SK-N-SH treated with all-trans-retinoic acid at 6 μM for 48 hours (cell line): Measurements from ENCODE around the gene KCNN4.
A peak's percentile ranks its signal among the peaks of the same experiment; 100 is the strongest.

Experiments
- ATAC-seq: fragments of 200-7000 bp; cut with Tn5 transposase; 3 replicates; pipeline ENCODE4 v1.9.1; 2020; ENCODE audit warnings: mild to moderate bottlenecking, moderate library complexity
- ARNTL ChIP-seq: fragments of 450-650 bp; formaldehyde crosslinking; IDR thresholded peaks from 2 replicates; pipeline ENCODE4 v1.5.0; 2020; ENCODE audit warnings: low read depth, mild to moderate bottlenecking, moderate library complexity, borderline replicate concordance
- BACH2 ChIP-seq: fragments of 250-450 bp; sonication (Bioruptor Pico); IDR thresholded peaks from 2 replicates; pipeline ENCODE4 v1.9.0; 2021; ENCODE audit warnings: mild to moderate bottlenecking, borderline replicate concordance
- CREB5 ChIP-seq: fragments of 250-450 bp; sonication (Bioruptor Pico); IDR thresholded peaks from 2 replicates; pipeline ENCODE4 v1.5.1; 2020; ENCODE audit warnings: low read depth, mild to moderate bottlenecking, moderate library complexity
- CSDC2 ChIP-seq: fragments of 250-450 bp; sonication (Bioruptor Pico); IDR thresholded peaks from 2 replicates; pipeline ENCODE4 v1.5.0; 2020; ENCODE audit warnings: mild to moderate bottlenecking, moderate library complexity
- ESRRG ChIP-seq: fragments of 250-450 bp; sonication (Bioruptor Pico); IDR thresholded peaks from 2 replicates; pipeline ENCODE4 v1.6.1; 2021; ENCODE audit warnings: mild to moderate bottlenecking
- ISL1 ChIP-seq: fragments of 250-450 bp; sonication (Bioruptor Pico); IDR thresholded peaks from 2 replicates; pipeline ENCODE4 v2.1.2; 2022; ENCODE audit warnings: mild to moderate bottlenecking, moderate library complexity
- OSR1 ChIP-seq: fragments of 250-450 bp; sonication (Bioruptor Pico); IDR thresholded peaks from 2 replicates; pipeline ENCODE4 v1.8.0; 2022; ENCODE audit warnings: moderate library complexity, mild to moderate bottlenecking, inconsistent platforms
- PPARA ChIP-seq: fragments of 250-450 bp; sonication (Bioruptor Pico); IDR thresholded peaks from 2 replicates; pipeline ENCODE4 v1.5.0; 2020; ENCODE audit warnings: mild to moderate bottlenecking, borderline replicate concordance
- RARB ChIP-seq: fragments of 250-450 bp; sonication (Bioruptor Pico); IDR thresholded peaks from 2 replicates; pipeline ENCODE4 v1.8.0; 2021; ENCODE audit warnings: mild to moderate bottlenecking, moderate library complexity
- SNAI2 ChIP-seq: fragments of 250-450 bp; sonication (Bioruptor Pico); IDR thresholded peaks from 2 replicates; pipeline ENCODE4 v1.5.0; 2020; ENCODE audit warnings: mild to moderate bottlenecking, moderate library complexity
- TCF4 ChIP-seq: fragments of 250-450 bp; sonication (Bioruptor Pico); IDR thresholded peaks from 2 replicates; pipeline ENCODE4 v1.8.0; 2021; ENCODE audit warnings: mild to moderate bottlenecking, moderate library complexity, borderline replicate concordance
- TOX ChIP-seq: fragments of 250-450 bp; sonication (Bioruptor Pico); IDR thresholded peaks from 2 replicates; pipeline ENCODE4 v1.8.0; 2021; ENCODE audit warnings: mild to moderate bottlenecking, moderate library complexity, borderline replicate concordance
- TSHZ2 ChIP-seq: fragments of 250-450 bp; sonication (Bioruptor Pico); IDR thresholded peaks from 2 replicates; pipeline ENCODE4 v1.5.0; 2020; ENCODE audit warnings: mild to moderate bottlenecking, moderate library complexity
- ZC3H10 ChIP-seq: fragments of 250-450 bp; sonication (Bioruptor Pico); IDR thresholded peaks from 2 replicates; pipeline ENCODE4 v1.5.1; 2021; ENCODE audit warnings: mild to moderate bottlenecking, moderate library complexity
- ZFP3 ChIP-seq: fragments of 250-450 bp; sonication (Bioruptor Pico); IDR thresholded peaks from 2 replicates; pipeline ENCODE4 v1.5.0; 2020; ENCODE audit warnings: mild to moderate bottlenecking, moderate library complexity
- ZFP30 ChIP-seq: fragments of 450-650 bp; formaldehyde crosslinking; IDR thresholded peaks from 2 replicates; pipeline ENCODE4 v1.5.0; 2022; ENCODE audit warnings: mild to moderate bottlenecking, moderate library complexity
- ZNF565 ChIP-seq: fragments of 450-650 bp; formaldehyde crosslinking; conservative IDR thresholded peaks from 2 replicates; pipeline ENCODE4 v1.5.0; 2020; ENCODE audit warnings: low read depth, mild to moderate bottlenecking, moderate library complexity
- ZNF70 ChIP-seq: fragments of 450-650 bp; formaldehyde crosslinking; IDR thresholded peaks from 2 replicates; pipeline ENCODE4 v1.5.0; 2020; ENCODE audit warnings: mild to moderate bottlenecking, moderate library complexity
- ZNF8 ChIP-seq: fragments of 450-650 bp; formaldehyde crosslinking; IDR thresholded peaks from 2 replicates; pipeline ENCODE4 v1.5.0; 2020; ENCODE audit warnings: mild to moderate bottlenecking, moderate library complexity
- TF ChIP-seq, protein P1 (sequence below): fragments of 250-450 bp; sonication (Bioruptor Pico); IDR thresholded peaks from 2 replicates; pipeline ENCODE4 v1.8.0; 2021; ENCODE audit warnings: low read depth, mild to moderate bottlenecking, moderate library complexity, borderline replicate concordance

The KCNN4 gene

DNA sequence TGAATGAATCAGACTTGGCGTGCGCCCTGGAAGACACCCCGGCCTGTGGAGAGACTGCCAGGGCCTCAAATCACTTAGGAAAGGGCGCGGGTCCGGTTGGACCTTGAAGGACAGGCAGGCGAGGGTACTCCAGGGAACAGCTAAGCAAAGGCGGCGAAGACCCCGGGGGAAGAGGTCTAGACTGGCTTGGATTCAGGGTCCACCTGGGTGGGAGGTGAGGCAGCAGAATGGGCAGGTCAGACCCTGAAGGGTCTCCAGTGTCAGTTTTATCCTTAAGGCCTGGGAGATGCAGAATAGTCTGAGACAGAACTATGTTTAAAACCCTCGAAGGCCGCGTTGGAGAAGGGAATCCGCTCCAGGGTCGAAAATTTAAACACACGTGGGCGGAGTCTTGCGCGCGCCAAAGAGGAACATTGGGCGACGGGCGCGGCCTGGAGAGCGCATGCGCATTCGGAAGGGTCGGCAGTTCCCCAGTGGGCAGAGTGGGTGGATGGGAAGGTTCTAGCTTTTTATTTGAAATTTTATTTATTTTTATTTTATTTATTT, 25.4 kb downstream of the KCNN4 start:
- TF ChIP-seq RARB (CRISPR knock-in tag) (no peak), ISL1 (CRISPR knock-in tag) (no peak), CREB5 (CRISPR knock-in tag) (no peak), TOX (CRISPR knock-in tag) (no peak)
- TF ChIP-seq, protein P1, sequence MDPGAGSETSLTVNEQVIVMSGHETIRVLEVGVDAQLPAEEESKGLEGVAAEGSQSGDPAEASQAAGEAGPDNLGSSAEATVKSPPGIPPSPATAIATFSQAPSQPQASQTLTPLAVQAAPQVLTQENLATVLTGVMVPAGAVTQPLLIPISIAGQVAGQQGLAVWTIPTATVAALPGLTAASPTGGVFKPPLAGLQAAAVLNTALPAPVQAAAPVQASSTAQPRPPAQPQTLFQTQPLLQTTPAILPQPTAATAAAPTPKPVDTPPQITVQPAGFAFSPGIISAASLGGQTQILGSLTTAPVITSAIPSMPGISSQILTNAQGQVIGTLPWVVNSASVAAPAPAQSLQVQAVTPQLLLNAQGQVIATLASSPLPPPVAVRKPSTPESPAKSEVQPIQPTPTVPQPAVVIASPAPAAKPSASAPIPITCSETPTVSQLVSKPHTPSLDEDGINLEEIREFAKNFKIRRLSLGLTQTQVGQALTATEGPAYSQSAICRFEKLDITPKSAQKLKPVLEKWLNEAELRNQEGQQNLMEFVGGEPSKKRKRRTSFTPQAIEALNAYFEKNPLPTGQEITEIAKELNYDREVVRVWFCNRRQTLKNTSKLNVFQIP (CRISPR knock-in tag), result no peak
- ATAC-seq, result peak; percentile 38

GRCh38 chr19:43754503-43755255, 26.1 kb downstream of the KCNN4 start, which contains the start of gene SMG9:
TSS of gene SMG9 (minus strand) at chr19:43754962. CDS start at chr19:43750741, 4,221 bp downstream.
- peak; percentile 82 for ATAC-seq
- no peak for TF ChIP-seq CREB5 (CRISPR knock-in tag)
- no peak for TF ChIP-seq OSR1
- no peak for TF ChIP-seq TCF4 (CRISPR knock-in tag)
- TF ChIP-seq ZNF70, result no peak
- TF ChIP-seq ZC3H10 (CRISPR knock-in tag), result no peak
- TF ChIP-seq ESRRG (CRISPR knock-in tag), result no peak
- TF ChIP-seq ISL1 (CRISPR knock-in tag), result no peak
- TF ChIP-seq SNAI2, result no peak
- no peak for TF ChIP-seq TOX (CRISPR knock-in tag)
- TF ChIP-seq RARB (CRISPR knock-in tag), result no peak
- no peak for TF ChIP-seq BACH2 (CRISPR knock-in tag)
- TF ChIP-seq CSDC2, result no peak
- TF ChIP-seq ARNTL (CRISPR knock-in tag), result no peak
- TF ChIP-seq, all 23 proteins: peak for 0

DNA sequence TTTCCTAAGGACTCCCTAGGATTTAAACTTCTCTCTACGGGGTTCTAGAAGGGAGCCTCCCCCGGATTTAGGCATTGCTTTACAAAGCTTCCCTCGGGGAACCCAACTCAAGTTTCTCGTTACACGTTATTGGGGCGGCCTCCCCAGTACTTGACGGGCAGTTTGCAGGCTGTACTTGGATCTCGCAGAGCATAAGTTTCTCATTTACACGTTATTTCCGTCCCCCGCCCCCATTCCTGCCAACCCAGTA, 26.6 kb downstream of the KCNN4 start:
- TF ChIP-seq ZNF565 (CRISPR knock-in tag), result no peak
- TF ChIP-seq CSDC2, result no peak
- no peak for TF ChIP-seq ESRRG (CRISPR knock-in tag)
- TF ChIP-seq ZFP30 (CRISPR knock-in tag), result no peak
- no peak for TF ChIP-seq ZNF8 (CRISPR knock-in tag)
- TF ChIP-seq ZNF70, result no peak
- TF ChIP-seq ZFP3 (CRISPR knock-in tag), result no peak
- TF ChIP-seq TSHZ2 (CRISPR knock-in tag), result no peak
- no peak for TF ChIP-seq TCF4 (CRISPR knock-in tag)
- no peak for TF ChIP-seq OSR1
- TF ChIP-seq ARNTL (CRISPR knock-in tag), result no peak
- no peak for TF ChIP-seq PPARA (CRISPR knock-in tag)
- TF ChIP-seq SNAI2, result no peak
- TF ChIP-seq, protein P1 (CRISPR knock-in tag), result no peak
- peak; percentile 0; the same call in 1 of the 3 replicates for ATAC-seq
